Subcutaneous abdominal adipose tissue (tissue), 5 donors: ENCODE results near the gene IGF2.

ENCODE experiments used
- H3K27ac ChIP-seq: one replicate; pipeline ENCODE4 v1.7.0; 2013; ENCODE audit warnings: low read depth, mild to moderate bottlenecking, inconsistent platforms, low read length, moderate library complexity
- H3K27me3 ChIP-seq, 5 donors: one replicate each; pipeline ENCODE4 v1.7.0; 2013; ENCODE audit warnings: low read length in 5 of 5, inconsistent platforms in 1 of 5; ENCODE audit not compliant: control insufficient read depth in 5 of 5, insufficient read depth in 4 of 5
- H3K36me3 ChIP-seq, 5 donors: one replicate each; pipeline ENCODE4 v1.7.0; 2013; ENCODE audit warnings: low read length in 5 of 5; ENCODE audit not compliant: control insufficient read depth in 5 of 5, insufficient read depth in 5 of 5
- H3K4me1 ChIP-seq, 5 donors: one replicate each; pipeline ENCODE4 v1.7.0; 2013; ENCODE audit warnings: low read length in 5 of 5, mild to moderate bottlenecking in 3 of 5, moderate library complexity in 1 of 5; ENCODE audit not compliant: control insufficient read depth in 5 of 5, insufficient read depth in 5 of 5
- H3K4me3 ChIP-seq, 5 donors: one replicate each; pipeline ENCODE4 v1.7.0; 2013; ENCODE audit warnings: low read length in 5 of 5, low read depth in 1 of 5
- H3K9ac ChIP-seq, 5 donors: one replicate each; pipeline ENCODE4 v1.7.0; 2013; ENCODE audit warnings: low read length in 5 of 5, mild to moderate bottlenecking in 4 of 5, moderate library complexity in 3 of 5
- H3K9me3 ChIP-seq, 5 donors: one replicate each; pipeline ENCODE4 v1.7.0; 2013; ENCODE audit warnings: low read length in 5 of 5; ENCODE audit not compliant: control insufficient read depth in 5 of 5
- donor health status: healthy.
- donor health status: healthy.
- donor health status: healthy.
- donor health status: healthy.
- donor health status: healthy.

The IGF2 gene

GRCh38 chr11:2139123-2139521 lies at the start of gene IGF2:
Gene IGF2 (minus strand): TSS chr11:2139389. CDS start chr11:2135523, 3,866 bp downstream.
- no peak within 1 kb of the TSS for H3K27ac ChIP-seq
- H3K27me3 ChIP-seq, result peaks cover 36 to 66% (median 54%) of the 10 kb centered on the region in 5 donors
- peak within 1 kb of the TSS in 4 of 5 donors; percentile 42 to 60 (median 60) for H3K4me3 ChIP-seq
- H3K4me1 ChIP-seq, result peaks cover 0 to 31% (median 9%) of the 10 kb centered on the region in 5 donors
- no peaks in the 10 kb centered on the region for H3K9me3 ChIP-seq
- H3K9ac ChIP-seq, result no peak within 1 kb of the TSS
- no peaks in the 10 kb centered on the region for H3K36me3 ChIP-seq

- Histone ChIP-seq H3K4me3 (no peak overlapping the region), H3K9me3 (no peaks in the 10 kb centered on the region), H3K27ac (no peak overlapping the region), H3K27me3 (peaks cover 14 to 52% (median 45%) of the 10 kb centered on the region in 5 donors), H3K4me1 (peaks cover 0 to 19% (median 11%) of the 10 kb centered on the region in 5 donors), H3K9ac (no peak overlapping the region), H3K36me3 (no peaks in the 10 kb centered on the region)
Observed at GRCh38 chr11:2188745-2189144, 49.6 kb upstream of the IGF2 start.

- peaks cover 14 to 54% (median 39%) of the 10 kb centered on the region in 5 donors for H3K27me3 ChIP-seq
- H3K27ac ChIP-seq, result no peak overlapping the region
- H3K36me3 ChIP-seq, result no peaks in the 10 kb centered on the region
- H3K9ac ChIP-seq, result no peak overlapping the region
- peaks cover 0 to 19% (median 11%) of the 10 kb centered on the region in 5 donors for H3K4me1 ChIP-seq
- H3K9me3 ChIP-seq, result no peaks in the 10 kb centered on the region
- no peak overlapping the region for H3K4me3 ChIP-seq
Observed at GRCh38 chr11:2187280-2187707, 48.1 kb upstream of the IGF2 start.

- H3K27me3 ChIP-seq, result peaks cover 17 to 56% (median 44%) of the 10 kb centered on the region in 5 donors
Observed at GRCh38 chr11:2186669-2187279, 47.6 kb upstream of the IGF2 start.

GRCh38 chr11:2185324-2186085 lies 46.3 kb upstream of the IGF2 start:
- Histone ChIP-seq H3K9me3 (no peaks in the 10 kb centered on the region), H3K9ac (no peak overlapping the region), H3K27ac (no peak overlapping the region), H3K36me3 (no peaks in the 10 kb centered on the region), H3K27me3 (peaks cover 14 to 64% (median 43%) of the 10 kb centered on the region in 5 donors), H3K4me3 (no peak overlapping the region), H3K4me1 (peaks cover 0 to 7% (median 5%) of the 10 kb centered on the region in 5 donors)

More at GRCh38 chr11:2186669-2187279, 47.6 kb upstream of the IGF2 start:
- H3K4me1 ChIP-seq, result peaks cover 0 to 18% (median 11%) of the 10 kb centered on the region in 5 donors
- no peaks in the 10 kb centered on the region for H3K9me3 ChIP-seq
- no peak overlapping the region for H3K9ac ChIP-seq
- no peak overlapping the region for H3K4me3 ChIP-seq
- H3K36me3 ChIP-seq, result no peaks in the 10 kb centered on the region
- H3K27ac ChIP-seq, result no peak overlapping the region

GRCh38 chr11:2182692-2183474 lies 43.7 kb upstream of the IGF2 start:
- Histone ChIP-seq H3K27me3 (peaks cover 18 to 65% (median 46%) of the 10 kb centered on the region in 5 donors), H3K36me3 (no peaks in the 10 kb centered on the region), H3K4me3 (no peak overlapping the region), H3K4me1 (peaks cover 0 to 2% (median 0%) of the 10 kb centered on the region in 5 donors), H3K9ac (no peak overlapping the region), H3K27ac (no peak overlapping the region), H3K9me3 (no peaks in the 10 kb centered on the region)

GRCh38 chr11:2182075-2182474 lies 42.9 kb upstream of the IGF2 start:
- Histone ChIP-seq H3K9me3 (no peaks in the 10 kb centered on the region), H3K27ac (no peak overlapping the region), H3K4me3 (no peak overlapping the region), H3K27me3 (peaks cover 22 to 64% (median 47%) of the 10 kb centered on the region in 5 donors), H3K9ac (no peak overlapping the region), H3K4me1 (peaks cover 0 to 2% (median 0%) of the 10 kb centered on the region in 5 donors), H3K36me3 (no peaks in the 10 kb centered on the region)

- peaks cover 18 to 58% (median 42%) of the 10 kb centered on the region in 5 donors for H3K27me3 ChIP-seq
- H3K9ac ChIP-seq, result no peak overlapping the region
- no peak overlapping the region for H3K4me3 ChIP-seq
Observed at GRCh38 chr11:2180789-2181370, 41.7 kb upstream of the IGF2 start.

GRCh38 chr11:2180347-2180746 lies 41.2 kb upstream of the IGF2 start:
- Histone ChIP-seq H3K4me1 (peaks cover 0 to 2% (median 0%) of the 10 kb centered on the region in 5 donors), H3K36me3 (no peaks in the 10 kb centered on the region), H3K9ac (no peak overlapping the region), H3K4me3 (no peak overlapping the region), H3K27ac (no peak overlapping the region), H3K27me3 (peaks cover 18 to 54% (median 38%) of the 10 kb centered on the region in 5 donors), H3K9me3 (no peaks in the 10 kb centered on the region)

More at GRCh38 chr11:2180789-2181370, 41.7 kb upstream of the IGF2 start:
- Histone ChIP-seq H3K9me3 (no peaks in the 10 kb centered on the region), H3K36me3 (no peaks in the 10 kb centered on the region), H3K4me1 (peaks cover 0 to 2% (median 0%) of the 10 kb centered on the region in 5 donors), H3K27ac (no peak overlapping the region)
